Keratinocyte (primary cell): Measurements from ENCODE around the gene DCAKD. TPM values are rescaled to one million over a fixed set of nuclear protein-coding genes. Genes with fewer than 3 reads are reported as not detected.

Source experiments
- DNase-seq: peaks from one replicate; pipeline ENCODE4 v3.0.0-alpha.2; 2011; ENCODE audit warnings: low read depth, missing footprints, low spot score
- FAIRE-seq: peaks from 2 replicates; lab custom pipeline; 2011; peaks lifted over from hg19 to GRCh38; lab: Jason Lieb, UNC
- H2AFZ ChIP-seq: 2 replicates; pipeline ENCODE4 v1.6.0; 2012; ENCODE audit warnings: low read length, control low read depth, inconsistent platforms; ENCODE audit not compliant: control insufficient read depth
- H3K27ac ChIP-seq: 2 replicates; pipeline ENCODE4 v1.5.1; 2011; ENCODE audit warnings: low read length; ENCODE audit not compliant: control insufficient read depth, insufficient read depth
- H3K27me3 ChIP-seq: 3 replicates; pipeline ENCODE4 v1.6.0; 2011; ENCODE audit warnings: low read length; ENCODE audit not compliant: control insufficient read depth, insufficient read depth; ENCODE audit errors: extremely low read depth
- H3K36me3 ChIP-seq, 2 experiments: 2 replicates in 1 of 2; 3 replicates in 1 of 2; pipeline ENCODE4 v1.5.1; 2011; ENCODE audit warnings: low read length in 2 of 2, mild to moderate bottlenecking in 1 of 2; ENCODE audit not compliant: control insufficient read depth in 2 of 2, insufficient read depth in 2 of 2; ENCODE audit errors: extremely low read depth in 1 of 2
- H3K4me1 ChIP-seq: 3 replicates; pipeline ENCODE4 v1.5.1; 2011; ENCODE audit warnings: low read length; ENCODE audit not compliant: control insufficient read depth, insufficient read depth; ENCODE audit errors: extremely low read depth
- H3K4me2 ChIP-seq: 3 replicates; pipeline ENCODE4 v1.6.0; 2011; ENCODE audit warnings: low read depth, low read length; ENCODE audit not compliant: control insufficient read depth, insufficient read depth; ENCODE audit errors: extremely low read depth
- H3K4me3 ChIP-seq, 3 experiments: fragments of 200-600 bp in 1 of 3; sonication (generic) in 1 of 3; 2 replicates in 2 of 3; 3 replicates in 1 of 3; pipeline ENCODE4 v1.5.1; 2011 to 2016; ENCODE audit warnings: low read length in 3 of 3, mild to moderate bottlenecking in 3 of 3, control low read depth in 2 of 3, inconsistent platforms in 1 of 3, low read depth in 1 of 3, mixed read lengths in 1 of 3, mixed run types in 1 of 3, moderate library complexity in 1 of 3; ENCODE audit not compliant: control insufficient read depth in 2 of 3, insufficient read depth in 2 of 3; ENCODE audit errors: extremely low read depth in 1 of 3
- H3K79me2 ChIP-seq: 2 replicates; pipeline ENCODE4 v1.6.0; 2012; ENCODE audit warnings: low read length; ENCODE audit not compliant: control insufficient read depth, insufficient read depth
- H3K9ac ChIP-seq: 3 replicates; pipeline ENCODE4 v1.6.0; 2011; ENCODE audit warnings: low read length; ENCODE audit not compliant: control insufficient read depth, insufficient read depth; ENCODE audit errors: extremely low read depth
- H3K9me1 ChIP-seq: 3 replicates; pipeline ENCODE4 v1.6.0; 2011; ENCODE audit warnings: low read length; ENCODE audit not compliant: control insufficient read depth, insufficient read depth; ENCODE audit errors: extremely low read depth
- H3K9me3 ChIP-seq: 2 replicates; pipeline ENCODE4 v1.5.1; 2012; ENCODE audit warnings: low read depth, low read length; ENCODE audit not compliant: control insufficient read depth
- H4K20me1 ChIP-seq: 3 replicates; pipeline ENCODE4 v1.6.0; 2011; ENCODE audit warnings: low read length; ENCODE audit not compliant: control insufficient read depth, insufficient read depth; ENCODE audit errors: extremely low read depth
- CTCF ChIP-seq, 3 experiments: IDR thresholded peaks in 1 of 3; conservative IDR thresholded peaks in 1 of 3; optimal IDR thresholded peaks in 1 of 3; 2 replicates in 2 of 3; 3 replicates in 1 of 3; pipeline versions ENCODE3 to v1.5.1; 2011; ENCODE audit warnings: low read length in 3 of 3, mild to moderate bottlenecking in 3 of 3, moderate library complexity in 2 of 3, control low read depth in 1 of 3, inconsistent platforms in 1 of 3; ENCODE audit not compliant: insufficient read depth in 2 of 3; ENCODE audit errors: extremely low read depth in 1 of 3
- EZH2 ChIP-seq: IDR thresholded peaks from one replicate; pipeline ENCODE4 v1.6.1; 2012; ENCODE audit warnings: inconsistent platforms, mild to moderate bottlenecking, low read length, moderate library complexity
- dilution Hi-C: fragments of 300-500 bp; cut with MboI; formaldehyde crosslinking; loops from one replicate; pipeline ENCODE4 v1.7.0; 2020; ENCODE audit warnings: low sequenced_read_pairs; ENCODE audit not compliant: extremely low pct_ligation_motif_present
- polyA plus RNA-seq, 5 experiments: library from polyadenylated mRNA; depleted of rRNA in 3 of 5; stranded (reverse) in 3 of 5; stranded (forward) in 1 of 5; unstranded in 1 of 5; fragments of >200 nt; gene quantifications; 1 replicate in 1 of 5; 2 replicates in 3 of 5; 3 replicates in 1 of 5; pipeline versions ENCODE4 v1.2.1 to v1.2.3, GENCODE V29; 2011 to 2012; ENCODE audit warnings: missing spikeins in 2 of 5, low read depth in 1 of 5, low replicate concordance in 1 of 5

Gene DCAKD
- polyA plus RNA-seq, 1 donor (not counting 4 experiments of a cell fraction or from before 2014, with no cell fraction given): 18.7 TPM

GRCh38 chr17:45081047-45081703 is 29.7 kb upstream of the DCAKD start:
- H3K79me2 ChIP-seq: peaks cover 39% of the 10 kb centered on the region
- DNase-seq (no peak), FAIRE-seq (no peak)
- TF ChIP-seq EZH2 (no peak), CTCF (optimal IDR thresholded peaks at IDR 0.05 in 1 of 3, IDR thresholded peaks at IDR 0.05 in 1 of 3, conservative IDR thresholded peaks at IDR 0.05 in 1 of 3; ENCODE audit: extremely low read depth in 1 of 3, insufficient read depth in 2 of 3, low read length in 3 of 3) (no peak)
- peaks cover 9% of the 10 kb centered on the region for H3K4me1 ChIP-seq
- H2AFZ ChIP-seq: no peak overlapping the region
- peaks cover 16 to 21% of the 10 kb centered on the region in 2 experiments for H3K36me3 ChIP-seq
- no peak overlapping the region for H3K9ac ChIP-seq
- dilution Hi-C loops: no loop called here
- H3K9me3 ChIP-seq: no peaks in the 10 kb centered on the region
- no peak overlapping the region for H3K4me3 ChIP-seq
- no peaks in the 10 kb centered on the region for H3K9me1 ChIP-seq
- H3K27me3 ChIP-seq: no peaks in the 10 kb centered on the region
- H3K27ac ChIP-seq: no peak overlapping the region
- H4K20me1 ChIP-seq: peaks cover 4% of the 10 kb centered on the region
- H3K4me2 ChIP-seq: no peak overlapping the region

- Histone ChIP-seq H3K9me1 (peaks cover 6% of the 10 kb centered on the region), H3K27ac (no peak overlapping the region)
- no peak for FAIRE-seq
Observed at GRCh38 chr17:45077643-45078042, 26.2 kb upstream of the DCAKD start.

More at GRCh38 chr17:45077643-45078042, 26.2 kb upstream of the DCAKD start:
- peaks cover 7% of the 10 kb centered on the region for H4K20me1 ChIP-seq
- no peaks in the 10 kb centered on the region for H3K27me3 ChIP-seq
- TF ChIP-seq EZH2: no peak
- no peak for TF ChIP-seq CTCF (optimal IDR thresholded peaks at IDR 0.05 in 1 of 3, IDR thresholded peaks at IDR 0.05 in 1 of 3, conservative IDR thresholded peaks at IDR 0.05 in 1 of 3; ENCODE audit: extremely low read depth in 1 of 3, insufficient read depth in 2 of 3, low read length in 3 of 3)
- no peak overlapping the region for H3K9ac ChIP-seq
- no peak overlapping the region for H3K4me2 ChIP-seq
- dilution Hi-C loops: no loop called here
- H3K79me2 ChIP-seq: peaks cover 68% of the 10 kb centered on the region
- no peaks in the 10 kb centered on the region for H3K9me3 ChIP-seq
- DNase-seq: no peak
- peaks cover 16% of the 10 kb centered on the region for H3K4me1 ChIP-seq
- H2AFZ ChIP-seq: no peak overlapping the region
- H3K4me3 ChIP-seq: no peak overlapping the region
- peaks cover 14 to 15% of the 10 kb centered on the region in 2 experiments for H3K36me3 ChIP-seq
